GM23248 (cell line): ENCODE data around the gene FSCN2. TPM values are rescaled to one million over a fixed set of nuclear protein-coding genes. Genes with fewer than 3 reads are reported as not detected.

Experiments used
- DNase-seq: peaks from one replicate; pipeline ENCODE4 v3.0.0-alpha.2; 2015
- H2AFZ ChIP-seq: fragments of 200-600 bp; sonication (generic); 2 replicates; pipeline ENCODE4 v1.6.1; 2016; ENCODE audit warnings: antibody characterized with exemption
- H3F3A ChIP-seq: fragments of 200-600 bp; sonication (generic); 2 replicates; pipeline ENCODE4 v1.6.1; 2016; ENCODE audit warnings: mild to moderate bottlenecking, antibody characterized with exemption, mixed run types; ENCODE audit not compliant: insufficient read depth
- H3K27ac ChIP-seq: fragments of 200-600 bp; sonication (generic); 2 replicates; pipeline ENCODE4 v1.5.1; 2016; ENCODE audit warnings: mild to moderate bottlenecking
- H3K27me3 ChIP-seq: fragments of 200-600 bp; sonication (generic); replicated peaks from 2 replicates; pipeline ENCODE4 v1.6.1; 2016; ENCODE audit warnings: mild to moderate bottlenecking; ENCODE audit not compliant: insufficient read depth
- H3K36me3 ChIP-seq: fragments of 200-600 bp; sonication (generic); 2 replicates; pipeline ENCODE4 v1.6.1; 2016; ENCODE audit warnings: low read depth, mild to moderate bottlenecking
- H3K4me1 ChIP-seq: fragments of 200-600 bp; sonication (generic); 2 replicates; pipeline ENCODE4 v1.6.1; 2016; ENCODE audit warnings: mild to moderate bottlenecking; ENCODE audit not compliant: insufficient read depth
- H3K4me2 ChIP-seq: fragments of 200-600 bp; sonication (generic); one replicate; pipeline ENCODE4 v1.6.1; 2016; ENCODE audit warnings: mild to moderate bottlenecking; ENCODE audit not compliant: unreplicated experiment
- H3K4me3 ChIP-seq: fragments of 200-600 bp; sonication (generic); 2 replicates; pipeline ENCODE4 v1.5.1; 2016; ENCODE audit warnings: mild to moderate bottlenecking
- H3K79me2 ChIP-seq: fragments of 200-600 bp; sonication (generic); 2 replicates; pipeline ENCODE4 v1.6.1; 2016; ENCODE audit warnings: mild to moderate bottlenecking; ENCODE audit not compliant: insufficient read depth
- H3K9ac ChIP-seq: fragments of 200-600 bp; sonication (generic); 2 replicates; pipeline ENCODE4 v1.6.1; 2016; ENCODE audit warnings: mild to moderate bottlenecking
- H3K9me2 ChIP-seq: fragments of 200-600 bp; sonication (generic); 2 replicates; pipeline ENCODE4 v1.6.1; 2016; ENCODE audit warnings: mixed run types, mild to moderate bottlenecking, moderate library complexity; ENCODE audit not compliant: insufficient read depth
- H3K9me3 ChIP-seq: fragments of 200-600 bp; sonication (generic); one replicate; pipeline ENCODE4 v1.6.1; 2017; ENCODE audit warnings: low read depth
- H4K20me1 ChIP-seq: fragments of 200-600 bp; sonication (generic); 2 replicates; pipeline ENCODE4 v1.6.0; 2016; ENCODE audit not compliant: insufficient read depth
- EZH2 ChIP-seq: fragments of 200-600 bp; sonication (generic); IDR thresholded peaks from 2 replicates; pipeline ENCODE4 v1.6.1; 2018; ENCODE audit warnings: antibody characterized with exemption, mild to moderate bottlenecking; ENCODE audit not compliant: insufficient read depth, poor library complexity, severe bottlenecking
- EZH2phosphoT487 ChIP-seq: fragments of 200-600 bp; sonication (generic); IDR thresholded peaks from 2 replicates; pipeline ENCODE4 v1.6.1; 2018; ENCODE audit warnings: antibody characterized with exemption, moderate library complexity, mild to moderate bottlenecking, low read depth; ENCODE audit not compliant: insufficient read depth
- WGBS, 2 experiments: methylation state at CpG; one replicate each; pipeline ENCODE4 v1.1.6; 2015 to 2017; ENCODE audit warnings: low lambda C conversion rate in 2 of 2, low coverage in 1 of 2; ENCODE audit errors: missing lambda C conversion rate in 2 of 2; 5-methylcytosine and 5-hydroxymethylcytosine counted together
- in situ Hi-C: fragments of 300-500 bp; cut with MboI; formaldehyde crosslinking; loops from 2 replicates; pipeline ENCODE4 v1.15.0; 2020
- polyA plus RNA-seq: library from polyadenylated mRNA; unstranded; fragments of >200 nt; fragmentation: Nextera tagmentation; extraction: Ambion mirVana; gene quantifications from 2 replicates; pipeline ENCODE4 v1.2.1, GENCODE V29; 2016
- total RNA-seq: library from RNA; depleted of rRNA; stranded (reverse); fragments of >200 nt; shearing (Covaris generic); gene quantifications from 2 replicates; pipeline ENCODE4 v1.2.3, GENCODE V29; 2014

Gene FSCN2
- total and polyA plus RNA-seq, 2 experiments from 2014 or later: 0.48 to 3.2 TPM

- no peaks in the 10 kb centered on the region for H3K27me3 ChIP-seq
- H3K9me3 ChIP-seq: no peaks in the 10 kb centered on the region
- peak; percentile 79 for DNase-seq
- peaks cover 34% of the 10 kb centered on the region for H3K79me2 ChIP-seq
- H3K9ac ChIP-seq: peak overlapping the region; percentile 53
- no peak overlapping the region for H2AFZ ChIP-seq
- no peaks in the 10 kb centered on the region for H3K9me2 ChIP-seq
- WGBS, 2 experiments: 2% methylated on average over 27 to 42 of the region's 47 CpGs
- H3K36me3 ChIP-seq: no peaks in the 10 kb centered on the region
- peak overlapping the region; percentile 87 for H3K4me3 ChIP-seq
- no peak overlapping the region for H3K27ac ChIP-seq
- peak overlapping the region; percentile 91 for H3K4me2 ChIP-seq
- H3K4me1 ChIP-seq: peaks cover 34% of the 10 kb centered on the region
- in situ Hi-C loops: no loop called here
- H3F3A ChIP-seq: peaks cover 27% of the 10 kb centered on the region
- TF ChIP-seq EZH2: no peak
- no peak for TF ChIP-seq EZH2phosphoT487
- H4K20me1 ChIP-seq: no peaks in the 10 kb centered on the region
These were observed 9.3 kb upstream of the FSCN2 start for GRCh38 chr17:81518785-81519283.

GRCh38 chr17:81519284-81520020, 8.7 kb upstream of the FSCN2 start:
- no peaks in the 10 kb centered on the region for H3K27me3 ChIP-seq
- peak overlapping the region; percentile 53 for H3K9ac ChIP-seq
- H3K36me3 ChIP-seq: no peaks in the 10 kb centered on the region
- H3K79me2 ChIP-seq: peaks cover 34% of the 10 kb centered on the region
- H3K9me2 ChIP-seq: no peaks in the 10 kb centered on the region
- peaks cover 27% of the 10 kb centered on the region for H3F3A ChIP-seq
- H2AFZ ChIP-seq: no peak overlapping the region
- DNase-seq: peak; percentile 59
- H3K9me3 ChIP-seq: no peaks in the 10 kb centered on the region
- 12 to 21% methylated on average over 39 to 55 of the region's 61 CpGs for WGBS, 2 experiments
- no peaks in the 10 kb centered on the region for H4K20me1 ChIP-seq
- H3K4me2 ChIP-seq: peak overlapping the region; percentile 91
- H3K4me1 ChIP-seq: peaks cover 34% of the 10 kb centered on the region
- in situ Hi-C loops: no loop called here
- TF ChIP-seq EZH2phosphoT487 (no peak), EZH2 (no peak)
- no peak overlapping the region for H3K27ac ChIP-seq
- H3K4me3 ChIP-seq: peak overlapping the region; percentile 87

GRCh38 chr17:81520021-81520901, 7.9 kb upstream of the FSCN2 start:
- TF ChIP-seq EZH2: no peak
- TF ChIP-seq EZH2phosphoT487: no peak
- peaks cover 31% of the 10 kb centered on the region for H3K79me2 ChIP-seq

More at GRCh38 chr17:81520021-81520901, 7.9 kb upstream of the FSCN2 start:
- Histone ChIP-seq H3K9ac (no peak overlapping the region), H3K4me2 (no peak overlapping the region), H3K9me2 (no peaks in the 10 kb centered on the region), H3K4me3 (no peak overlapping the region), H3K9me3 (no peaks in the 10 kb centered on the region), H3K36me3 (no peaks in the 10 kb centered on the region), H3K27me3 (no peaks in the 10 kb centered on the region), H4K20me1 (no peaks in the 10 kb centered on the region), H3F3A (peaks cover 25% of the 10 kb centered on the region), H3K27ac (no peak overlapping the region), H2AFZ (no peak overlapping the region), H3K4me1 (peaks cover 34% of the 10 kb centered on the region)
- 86 to 90% methylated on average over 14 of the region's 14 CpGs for WGBS, 2 experiments
- in situ Hi-C loops: no loop called here
- DNase-seq: no peak
